ENCODE measurements around the gene EPS8L2.

- no peak for TF ChIP-seq POLR2A (conservative IDR thresholded peaks at IDR 0.05)
- TF ChIP-seq ASH1L (IDR thresholded peaks at IDR 0.05; ENCODE audit: borderline replicate concordance, low read depth, partially characterized antibody): no peak
- TF ChIP-seq TCF15 (CRISPR knock-in tag; IDR thresholded peaks at IDR 0.05): no peak
- no peak for TF ChIP-seq MTA2 (IDR thresholded peaks at IDR 0.05; ENCODE audit: low read depth)
- no peak for TF ChIP-seq TAF1 (IDR thresholded peaks at IDR 0.05; ENCODE audit: control insufficient read depth, extremely low read depth, insufficient read depth, low read length, severe bottlenecking)
- no peak for TF ChIP-seq SREBF1 (IDR thresholded peaks at IDR 0.05; ENCODE audit: borderline replicate concordance, low read depth, low read length)
Observed at GRCh38 chr11:660281-660680, 45.8 kb upstream of the EPS8L2 start.
